ENCODE results near the gene DYNLT1. TPM values are rescaled to one million over a fixed set of nuclear protein-coding genes. Genes with fewer than 3 reads are reported as not detected.

The DYNLT1 gene
- total and polyA plus RNA-seq, 2 of the 13 experiments (the other 11 are each of a cell fraction or from before 2014, with no cell fraction given) = 108 to 171 TPM

- TF ChIP-seq HOXA9 (CRISPR knock-in tag; IDR thresholded peaks at IDR 0.05; ENCODE audit: borderline replicate concordance) (no peak), NFRKB (IDR thresholded peaks at IDR 0.05) (0 out of 2 replicates have a peak, but pooled peaks have one; percentile 28), SRY (CRISPR knock-in tag; IDR thresholded peaks at IDR 0.05) (no peak), KLF11 (CRISPR knock-in tag; IDR thresholded peaks at IDR 0.05) (no peak), FOXK2 (IDR thresholded peaks at IDR 0.05) (0 out of 2 replicates have a peak, but pooled peaks have one; percentile 48), ZNF703 (CRISPR knock-in tag; IDR thresholded peaks at IDR 0.05; ENCODE audit: borderline replicate concordance) (no peak), CREB1 (IDR thresholded peaks at IDR 0.05) (no peak), CREB1 (CRISPR knock-in tag; IDR thresholded peaks at IDR 0.05) (no peak), CHD2 (IDR thresholded peaks at IDR 0.05; ENCODE audit: low read depth, low read length) (no peak), UBTF (CRISPR knock-in tag; IDR thresholded peaks at IDR 0.05) (no peak), ZNF660 (CRISPR knock-in tag; IDR thresholded peaks at IDR 0.05; ENCODE audit: borderline replicate concordance, low read depth) (no peak), SALL2 (CRISPR knock-in tag; IDR thresholded peaks at IDR 0.05) (no peak), NFIB (CRISPR knock-in tag; IDR thresholded peaks at IDR 0.05; ENCODE audit: borderline replicate concordance) (no peak), THAP7 (CRISPR knock-in tag; IDR thresholded peaks at IDR 0.05) (no peak), LRRFIP1 (CRISPR knock-in tag; conservative IDR thresholded peaks at IDR 0.05) (no peak), ZNF446 (CRISPR knock-in tag; IDR thresholded peaks at IDR 0.05) (no peak), FOXO4 (CRISPR knock-in tag; conservative IDR thresholded peaks at IDR 0.05) (no peak), USF2 (IDR thresholded peaks at IDR 0.05; ENCODE audit: low read depth, low read length) (no peak), USF2 (CRISPR knock-in tag; IDR thresholded peaks at IDR 0.05; ENCODE audit: borderline replicate concordance) (no peak), POLR2A (IDR thresholded peaks at IDR 0.05; ENCODE audit: insufficient read depth in 1 of 2, low read depth in 2 of 2, low read length in 2 of 2) (0 out of 4 replicates have a peak, but pooled peaks of 1 of the 2 experiments have one; percentile 28), ZNF569 (CRISPR knock-in tag; IDR thresholded peaks at IDR 0.05; ENCODE audit: borderline replicate concordance) (no peak), KLF6 (CRISPR knock-in tag; IDR thresholded peaks at IDR 0.05) (no peak)
Measured at GRCh38 chr6:158626360-158627167, 18.0 kb downstream of the DYNLT1 start (continued).
